Mucosa of descending colon (tissue), 3 donors: ENCODE measurements around the gene COL1A2. TPM values are rescaled to one million over a fixed set of nuclear protein-coding genes. Genes with fewer than 3 reads are reported as not detected.

ENCODE experiments used
- ATAC-seq: fragments of 200-7000 bp; cut with Tn5 transposase; one replicate; pipeline ENCODE4 v1.9.1; 2020; ENCODE audit warnings: mild to moderate bottlenecking, moderate library complexity
- DNase-seq, 3 donors: peaks; one replicate each; pipeline ENCODE4 v3.0.0-alpha.2; 2020
- H3K36me3 ChIP-seq: fragments of 200-600 bp; one replicate; pipeline ENCODE4 v1.8.0; 2021; ENCODE audit warnings: low read depth, mild to moderate bottlenecking
- H3K4me1 ChIP-seq: fragments of 200-600 bp; one replicate; pipeline ENCODE4 v1.8.0; 2021; ENCODE audit warnings: low read depth, mild to moderate bottlenecking
- H3K4me3 ChIP-seq: fragments of 200-600 bp; one replicate; pipeline ENCODE4 v1.8.0; 2021; ENCODE audit warnings: mild to moderate bottlenecking
- H3K9me3 ChIP-seq: fragments of 200-600 bp; one replicate; pipeline ENCODE4 v1.8.0; 2021; ENCODE audit warnings: mild to moderate bottlenecking
- CTCF ChIP-seq: fragments of 200-600 bp; IDR thresholded peaks from one replicate; pipeline ENCODE4 v1.8.0; 2022; ENCODE audit warnings: antibody characterized with exemption, mild to moderate bottlenecking
- intact Hi-C, 2 donors: fragments of 100-400 bp; cut with DNase I in 1 of 2; cut with micrococcal nuclease in 1 of 2; formaldehyde crosslinking; loops; one replicate each; pipeline versions ENCODE4 v1.11.0 to v1.11.1; 2022; cut with DNase I, micrococcal nuclease
- total RNA-seq, 3 donors: library from RNA; stranded (reverse); fragmentation: NEBNext Ultra II Directional in 2 of 3; extraction: Animal tissue kit (Norgen Biotek cat#: 25700) in 2 of 3; gene quantifications; one replicate each; pipeline versions ENCODE4 v1.2.1 to v1.2.4, GENCODE V29; 2021 to 2023
- donor health status: DM: no; HTN: no; CAD: no; lungs with moderate emphysema.
- donor health status: DM: no; HTN: no; CAD: no.
- donor health status: DM: no; HTN: yes; CAD: no.

Gene COL1A2
- total RNA-seq, 3 donors from 2014 or later, result 35.1 to 176 (median 155) TPM

GRCh38 chr7:94414980-94415379 is 20.3 kb downstream of the COL1A2 start:
- H3K36me3 ChIP-seq, result no peaks in the 10 kb centered on the region
- no peaks in the 10 kb centered on the region for H3K4me1 ChIP-seq
- no peak overlapping the region for H3K4me3 ChIP-seq
- no peak for ATAC-seq
- no peak for TF ChIP-seq CTCF
- DNase-seq, result no peak
- H3K9me3 ChIP-seq, result no peaks in the 10 kb centered on the region
- intact Hi-C loops, result no loop called here

GRCh38 chr7:94417306-94417705 is 22.6 kb downstream of the COL1A2 start:
- Histone ChIP-seq H3K4me1 (no peaks in the 10 kb centered on the region), H3K4me3 (no peak overlapping the region), H3K36me3 (no peaks in the 10 kb centered on the region), H3K9me3 (no peaks in the 10 kb centered on the region)
- no peak for TF ChIP-seq CTCF
- intact Hi-C loops, result no loop called here
- no peak for DNase-seq
- no peak for ATAC-seq

- intact Hi-C loops, result no loop called here
- no peak for TF ChIP-seq CTCF
- DNase-seq (no peak), ATAC-seq (no peak)
- Histone ChIP-seq H3K4me3 (no peak overlapping the region), H3K36me3 (no peaks in the 10 kb centered on the region), H3K9me3 (no peaks in the 10 kb centered on the region), H3K4me1 (no peaks in the 10 kb centered on the region)
Measured at GRCh38 chr7:94417901-94418300, 23.2 kb downstream of the COL1A2 start.

- no peak overlapping the region for H3K4me3 ChIP-seq
- H3K36me3 ChIP-seq, result no peaks in the 10 kb centered on the region
- H3K4me1 ChIP-seq, result no peaks in the 10 kb centered on the region
- TF ChIP-seq CTCF, result no peak
- ATAC-seq (no peak), DNase-seq (no peak)
- no peaks in the 10 kb centered on the region for H3K9me3 ChIP-seq
- intact Hi-C loops, result no loop called here
Measured at GRCh38 chr7:94418851-94419250, 24.2 kb downstream of the COL1A2 start.

- TF ChIP-seq CTCF, result no peak
- Histone ChIP-seq H3K4me3 (no peak overlapping the region), H3K9me3 (no peaks in the 10 kb centered on the region), H3K36me3 (no peaks in the 10 kb centered on the region), H3K4me1 (no peaks in the 10 kb centered on the region)
- DNase-seq (no peak), ATAC-seq (no peak)
- intact Hi-C loops, result no loop called here
Measured at GRCh38 chr7:94420328-94420727, 25.6 kb downstream of the COL1A2 start.

GRCh38 chr7:94421681-94422080 is 27.0 kb downstream of the COL1A2 start:
- H3K9me3 ChIP-seq, result no peaks in the 10 kb centered on the region
- DNase-seq (no peak), ATAC-seq (no peak)
- H3K4me1 ChIP-seq, result no peaks in the 10 kb centered on the region
- intact Hi-C loops, result no loop called here
- no peaks in the 10 kb centered on the region for H3K36me3 ChIP-seq
- H3K4me3 ChIP-seq, result no peak overlapping the region
- no peak for TF ChIP-seq CTCF
